Lower leg skin (tissue), 3 donors: ENCODE results near the gene OCA2.

Experiments
- CTCF ChIP-seq, 3 donors: fragments of 450-650 bp; IDR thresholded peaks; one replicate each; pipeline ENCODE4 v1.5.1; 2016; ENCODE audit warnings: antibody characterized with exemption in 3 of 3, mild to moderate bottlenecking in 3 of 3, moderate library complexity in 2 of 3
- POLR2A ChIP-seq, 2 donors: fragments of 450-650 bp; IDR thresholded peaks; one replicate each; pipeline ENCODE4 v1.6.1; 2016 to 2017; ENCODE audit warnings: antibody characterized with exemption in 2 of 2, mild to moderate bottlenecking in 1 of 2, moderate library complexity in 1 of 2

- no peak for TF ChIP-seq CTCF (IDR thresholded peaks at IDR 0.05)
- no peak for TF ChIP-seq POLR2A (IDR thresholded peaks at IDR 0.05)
Observed at GRCh38 chr15:28080386-28080785, 18.7 kb downstream of the OCA2 start.
